Keratinocyte (primary cell): ENCODE data around the gene PRSS48. TPM values are rescaled to one million over a fixed set of nuclear protein-coding genes. Genes with fewer than 3 reads are reported as not detected.
A peak's percentile ranks its signal among the peaks of the same experiment; 100 is the strongest.

Source experiments
- DNase-seq: peaks from one replicate; pipeline ENCODE4 v3.0.0-alpha.2; 2011; ENCODE audit warnings: low read depth, missing footprints, low spot score
- FAIRE-seq: peaks from 2 replicates; lab custom pipeline; 2011; peaks lifted over from hg19 to GRCh38; lab: Jason Lieb, UNC
- H2AFZ ChIP-seq: 2 replicates; pipeline ENCODE4 v1.6.0; 2012; ENCODE audit warnings: low read length, control low read depth, inconsistent platforms; ENCODE audit not compliant: control insufficient read depth
- H3K27ac ChIP-seq: 2 replicates; pipeline ENCODE4 v1.5.1; 2011; ENCODE audit warnings: low read length; ENCODE audit not compliant: control insufficient read depth, insufficient read depth
- H3K27me3 ChIP-seq: 3 replicates; pipeline ENCODE4 v1.6.0; 2011; ENCODE audit warnings: low read length; ENCODE audit not compliant: control insufficient read depth, insufficient read depth; ENCODE audit errors: extremely low read depth
- H3K36me3 ChIP-seq, 2 experiments: 2 replicates in 1 of 2; 3 replicates in 1 of 2; pipeline ENCODE4 v1.5.1; 2011; ENCODE audit warnings: low read length in 2 of 2, mild to moderate bottlenecking in 1 of 2; ENCODE audit not compliant: control insufficient read depth in 2 of 2, insufficient read depth in 2 of 2; ENCODE audit errors: extremely low read depth in 1 of 2
- H3K4me1 ChIP-seq: 3 replicates; pipeline ENCODE4 v1.5.1; 2011; ENCODE audit warnings: low read length; ENCODE audit not compliant: control insufficient read depth, insufficient read depth; ENCODE audit errors: extremely low read depth
- H3K4me2 ChIP-seq: 3 replicates; pipeline ENCODE4 v1.6.0; 2011; ENCODE audit warnings: low read depth, low read length; ENCODE audit not compliant: control insufficient read depth, insufficient read depth; ENCODE audit errors: extremely low read depth
- H3K4me3 ChIP-seq, 3 experiments: fragments of 200-600 bp in 1 of 3; sonication (generic) in 1 of 3; 2 replicates in 2 of 3; 3 replicates in 1 of 3; pipeline ENCODE4 v1.5.1; 2011 to 2016; ENCODE audit warnings: low read length in 3 of 3, mild to moderate bottlenecking in 3 of 3, control low read depth in 2 of 3, inconsistent platforms in 1 of 3, low read depth in 1 of 3, mixed read lengths in 1 of 3, mixed run types in 1 of 3, moderate library complexity in 1 of 3; ENCODE audit not compliant: control insufficient read depth in 2 of 3, insufficient read depth in 2 of 3; ENCODE audit errors: extremely low read depth in 1 of 3
- H3K79me2 ChIP-seq: 2 replicates; pipeline ENCODE4 v1.6.0; 2012; ENCODE audit warnings: low read length; ENCODE audit not compliant: control insufficient read depth, insufficient read depth
- H3K9ac ChIP-seq: 3 replicates; pipeline ENCODE4 v1.6.0; 2011; ENCODE audit warnings: low read length; ENCODE audit not compliant: control insufficient read depth, insufficient read depth; ENCODE audit errors: extremely low read depth
- H3K9me1 ChIP-seq: 3 replicates; pipeline ENCODE4 v1.6.0; 2011; ENCODE audit warnings: low read length; ENCODE audit not compliant: control insufficient read depth, insufficient read depth; ENCODE audit errors: extremely low read depth
- H3K9me3 ChIP-seq: 2 replicates; pipeline ENCODE4 v1.5.1; 2012; ENCODE audit warnings: low read depth, low read length; ENCODE audit not compliant: control insufficient read depth
- H4K20me1 ChIP-seq: 3 replicates; pipeline ENCODE4 v1.6.0; 2011; ENCODE audit warnings: low read length; ENCODE audit not compliant: control insufficient read depth, insufficient read depth; ENCODE audit errors: extremely low read depth
- CTCF ChIP-seq, 3 experiments: IDR thresholded peaks in 1 of 3; conservative IDR thresholded peaks in 1 of 3; optimal IDR thresholded peaks in 1 of 3; 2 replicates in 2 of 3; 3 replicates in 1 of 3; pipeline versions ENCODE3 to v1.5.1; 2011; ENCODE audit warnings: low read length in 3 of 3, mild to moderate bottlenecking in 3 of 3, moderate library complexity in 2 of 3, control low read depth in 1 of 3, inconsistent platforms in 1 of 3; ENCODE audit not compliant: insufficient read depth in 2 of 3; ENCODE audit errors: extremely low read depth in 1 of 3
- EZH2 ChIP-seq: IDR thresholded peaks from one replicate; pipeline ENCODE4 v1.6.1; 2012; ENCODE audit warnings: inconsistent platforms, mild to moderate bottlenecking, low read length, moderate library complexity
- dilution Hi-C: fragments of 300-500 bp; cut with MboI; formaldehyde crosslinking; loops from one replicate; pipeline ENCODE4 v1.7.0; 2020; ENCODE audit warnings: low sequenced_read_pairs; ENCODE audit not compliant: extremely low pct_ligation_motif_present
- polyA plus RNA-seq, 5 experiments: library from polyadenylated mRNA; depleted of rRNA in 3 of 5; stranded (reverse) in 3 of 5; stranded (forward) in 1 of 5; unstranded in 1 of 5; fragments of >200 nt; gene quantifications; 1 replicate in 1 of 5; 2 replicates in 3 of 5; 3 replicates in 1 of 5; pipeline versions ENCODE4 v1.2.1 to v1.2.3, GENCODE V29; 2011 to 2012; ENCODE audit warnings: missing spikeins in 2 of 5, low read depth in 1 of 5, low replicate concordance in 1 of 5

The PRSS48 gene
- polyA plus RNA-seq, 1 donor (not counting 4 experiments of a cell fraction or from before 2014, with no cell fraction given), result not detected

GRCh38 chr4:151284534-151285245, 7.7 kb downstream of the PRSS48 start:
- H4K20me1 ChIP-seq, result no peaks in the 10 kb centered on the region
- H3K9me3 ChIP-seq, result no peaks in the 10 kb centered on the region
- peaks cover 13% of the 10 kb centered on the region for H3K79me2 ChIP-seq
- no peak for FAIRE-seq
- H2AFZ ChIP-seq, result no peak overlapping the region
- no peak for DNase-seq
- no peaks in the 10 kb centered on the region for H3K27me3 ChIP-seq
- H3K27ac ChIP-seq, result no peak overlapping the region
- H3K36me3 ChIP-seq, result no peaks in the 10 kb centered on the region
- peaks cover 5% of the 10 kb centered on the region for H3K4me1 ChIP-seq
- no peak overlapping the region for H3K9ac ChIP-seq
- TF ChIP-seq CTCF (optimal IDR thresholded peaks at IDR 0.05 in 1 of 3, IDR thresholded peaks at IDR 0.05 in 1 of 3, conservative IDR thresholded peaks at IDR 0.05 in 1 of 3; ENCODE audit: extremely low read depth in 1 of 3, insufficient read depth in 2 of 3, low read length in 3 of 3), result no peak
- TF ChIP-seq EZH2, result no peak
- H3K4me2 ChIP-seq, result no peak overlapping the region
- H3K9me1 ChIP-seq, result no peaks in the 10 kb centered on the region
- no peak overlapping the region for H3K4me3 ChIP-seq
- dilution Hi-C loops, result no loop called here

GRCh38 chr4:151287409-151287808, 10.4 kb downstream of the PRSS48 start:
- Histone ChIP-seq H3K27ac (no peak overlapping the region), H2AFZ (no peak overlapping the region), H3K79me2 (peaks cover 11% of the 10 kb centered on the region), H3K4me3 (no peak overlapping the region), H3K9me1 (no peaks in the 10 kb centered on the region), H3K36me3 (no peaks in the 10 kb centered on the region), H3K9me3 (no peaks in the 10 kb centered on the region), H3K9ac (no peak overlapping the region), H3K27me3 (no peaks in the 10 kb centered on the region), H3K4me2 (no peak overlapping the region), H3K4me1 (peaks cover 13% of the 10 kb centered on the region), H4K20me1 (no peaks in the 10 kb centered on the region)
- dilution Hi-C loops, result no loop called here
- DNase-seq, result no peak
- TF ChIP-seq CTCF (optimal IDR thresholded peaks at IDR 0.05 in 1 of 3, IDR thresholded peaks at IDR 0.05 in 1 of 3, conservative IDR thresholded peaks at IDR 0.05 in 1 of 3; ENCODE audit: extremely low read depth in 1 of 3, insufficient read depth in 2 of 3, low read length in 3 of 3) (no peak), EZH2 (no peak)
- FAIRE-seq, result peak; percentile 53
